HG03064 (cell line): Measurements from ENCODE around the gene BLOC1S4.

ENCODE experiments used
- ATAC-seq: cut with Tn5 transposase; IDR thresholded peaks from one replicate; pipeline ENCODE4 v1.9.1; 2021; ENCODE audit warnings: low read depth; ENCODE audit not compliant: unreplicated experiment

Gene BLOC1S4

GRCh38 chr4:6760865-6761264 lies 44.9 kb downstream of the BLOC1S4 start:
- no peak for ATAC-seq

- ATAC-seq, result no peak
Observed at GRCh38 chr4:6761649-6762615, 46.0 kb downstream of the BLOC1S4 start.

- ATAC-seq, result no peak
Observed at GRCh38 chr4:6763330-6763851, 47.4 kb downstream of the BLOC1S4 start.

- ATAC-seq, result no peak
Observed at GRCh38 chr4:6764976-6765620, 49.1 kb downstream of the BLOC1S4 start.

DNA sequence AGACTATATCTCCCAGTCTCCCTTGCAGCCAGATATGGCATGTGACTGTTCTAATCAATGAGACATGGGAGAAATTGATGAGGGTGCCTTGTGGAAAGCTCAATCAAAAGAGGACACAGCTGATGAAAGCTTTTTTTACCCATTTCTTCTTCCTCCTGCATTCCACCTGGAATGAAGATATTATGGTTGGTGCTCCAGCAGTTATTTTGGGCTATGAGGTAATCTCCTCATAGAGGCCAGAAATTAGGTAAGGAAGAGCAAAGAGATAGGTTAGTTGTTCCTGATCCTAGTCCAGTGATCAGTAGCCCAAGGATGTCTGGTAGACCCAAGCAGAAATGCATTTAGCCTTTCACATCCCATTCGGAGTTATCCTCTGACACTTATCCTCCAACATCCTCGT lies 49.7 kb downstream of the BLOC1S4 start:
- ATAC-seq, result no peak
